Activated T-cell treated with anti-CD3 and anti-CD28 coated beads, Interleukin-2, amount 50 U/mL, for 1 hour (primary cell): ENCODE measurements around the gene UGT1A10.
"Not testable (repeated sequence)": the region's sequence is repeated elsewhere in the genome, so short reads cannot be mapped to it uniquely, and the experiment has no call there.

Source experiments
- DNase-seq: peaks from one replicate; pipeline ENCODE4 v3.0.0-alpha.2; 2020

UGT1A10 gene

GRCh38 chr2:233636306-233636705 lies at the start of gene UGT1A10:
Gene UGT1A10, plus strand, starts transcription at chr2:233636448. Its CDS starts 75 bp downstream, at chr2:233636523.
- DNase-seq: not testable (repeated sequence)

GRCh38 chr2:233588400-233588799 lies 47.8 kb upstream of the UGT1A10 start:
- DNase-seq: no peak

- DNase-seq: not testable (repeated sequence)
Observed at GRCh38 chr2:233592706-233593105, 43.5 kb upstream of the UGT1A10 start.

GRCh38 chr2:233593201-233593600 lies 43.0 kb upstream of the UGT1A10 start:
- DNase-seq: no peak

GRCh38 chr2:233597522-233597921 lies 38.7 kb upstream of the UGT1A10 start:
- DNase-seq: no peak

- DNase-seq: no peak
Observed at GRCh38 chr2:233598952-233599351, 37.3 kb upstream of the UGT1A10 start.

GRCh38 chr2:233600386-233600785 lies 35.9 kb upstream of the UGT1A10 start:
- DNase-seq: no peak

- DNase-seq: no peak
Observed at GRCh38 chr2:233602076-233602475, 34.2 kb upstream of the UGT1A10 start.

GRCh38 chr2:233603520-233603919 lies 32.7 kb upstream of the UGT1A10 start:
- DNase-seq: no peak

GRCh38 chr2:233604826-233605225 lies 31.4 kb upstream of the UGT1A10 start:
- no peak for DNase-seq

- DNase-seq: no peak
Observed at GRCh38 chr2:233605680-233606079, 30.6 kb upstream of the UGT1A10 start.

GRCh38 chr2:233611284-233611683 lies 25.0 kb upstream of the UGT1A10 start:
- no peak for DNase-seq

GRCh38 chr2:233617476-233617875 lies 18.8 kb upstream of the UGT1A10 start, which contains the start of gene UGT1A8:
Gene UGT1A8, plus strand, starts transcription at chr2:233617633. Its CDS starts 75 bp downstream, at chr2:233617708.
- not testable (repeated sequence) for DNase-seq

- no peak for DNase-seq
Observed at GRCh38 chr2:233620204-233620603, 16.0 kb upstream of the UGT1A10 start.

GRCh38 chr2:233621863-233622262 lies 14.4 kb upstream of the UGT1A10 start:
- DNase-seq: not testable (repeated sequence)

GRCh38 chr2:233627331-233628025 lies 8.8 kb upstream of the UGT1A10 start:
- DNase-seq: no peak

GRCh38 chr2:233638836-233639235 lies 2.6 kb downstream of the UGT1A10 start:
- DNase-seq: no peak

GRCh38 chr2:233639860-233640259 lies 3.6 kb downstream of the UGT1A10 start:
- DNase-seq: no peak

GRCh38 chr2:233643128-233643527 lies 6.9 kb downstream of the UGT1A10 start:
- DNase-seq: no peak

- not testable (repeated sequence) for DNase-seq
Observed at GRCh38 chr2:233646033-233646432, 9.8 kb downstream of the UGT1A10 start.

- DNase-seq: no peak
Observed at GRCh38 chr2:233650981-233651380, 14.7 kb downstream of the UGT1A10 start.

- DNase-seq: no peak
Observed at GRCh38 chr2:233651430-233651829, 15.2 kb downstream of the UGT1A10 start.

- no peak for DNase-seq
Observed at GRCh38 chr2:233654501-233654900, 18.3 kb downstream of the UGT1A10 start.

GRCh38 chr2:233655043-233655442 lies 18.8 kb downstream of the UGT1A10 start:
- DNase-seq: no peak

- not testable (repeated sequence) for DNase-seq
Observed at GRCh38 chr2:233655943-233656342, 19.7 kb downstream of the UGT1A10 start.
